ENCODE results near the gene MYO3B. TPM values are rescaled to one million over a fixed set of nuclear protein-coding genes. Genes with fewer than 3 reads are reported as not detected.

The MYO3B gene
- total RNA-seq, 1 donor from 2014 or later: 0.17 TPM

- ATAC-seq: no peak
- intact Hi-C loops (cut with DNase I): no loop called here
Measured at GRCh38 chr2:170310876-170311502, 133.0 kb downstream of the MYO3B start.

GRCh38 chr2:170313347-170313991 lies 135.5 kb downstream of the MYO3B start:
- no peak for TF ChIP-seq CTCF (IDR thresholded peaks at IDR 0.05)
- Histone ChIP-seq H3K4me3 (no peak overlapping the region), H3K27ac (no peak overlapping the region), H3K36me3 (no peaks in the 10 kb centered on the region), H3K27me3 (no peaks in the 10 kb centered on the region), H3K4me1 (no peaks in the 10 kb centered on the region), H3K9me3 (no peaks in the 10 kb centered on the region)
- DNase-seq (no peak), ATAC-seq (no peak)
- intact Hi-C loops (cut with DNase I): no loop called here

More at GRCh38 chr2:170310876-170311502, 133.0 kb downstream of the MYO3B start:
- H3K9me3 ChIP-seq: no peaks in the 10 kb centered on the region
- no peak overlapping the region for H3K27ac ChIP-seq
- H3K4me3 ChIP-seq: no peak overlapping the region
- no peak for TF ChIP-seq CTCF (IDR thresholded peaks at IDR 0.05)
- no peaks in the 10 kb centered on the region for H3K36me3 ChIP-seq
- H3K4me1 ChIP-seq: no peaks in the 10 kb centered on the region
- H3K27me3 ChIP-seq: no peaks in the 10 kb centered on the region
- DNase-seq: no peak

GRCh38 chr2:170313992-170314348 lies 136.0 kb downstream of the MYO3B start:
- no peak for TF ChIP-seq CTCF (IDR thresholded peaks at IDR 0.05)
- DNase-seq: no peak
- intact Hi-C loops (cut with DNase I): no loop called here

GRCh38 chr2:170314744-170315447 lies 136.9 kb downstream of the MYO3B start:
- DNase-seq (no peak), ATAC-seq (no peak)
- H3K36me3 ChIP-seq: no peaks in the 10 kb centered on the region
- intact Hi-C loops (cut with DNase I): no loop called here
- H3K27ac ChIP-seq: no peak overlapping the region
- no peaks in the 10 kb centered on the region for H3K4me1 ChIP-seq
- no peak overlapping the region for H3K4me3 ChIP-seq
- no peak for TF ChIP-seq CTCF (IDR thresholded peaks at IDR 0.05)
- no peaks in the 10 kb centered on the region for H3K9me3 ChIP-seq
- H3K27me3 ChIP-seq: no peaks in the 10 kb centered on the region

More at GRCh38 chr2:170313992-170314348, 136.0 kb downstream of the MYO3B start:
- H3K9me3 ChIP-seq: no peaks in the 10 kb centered on the region
- H3K4me3 ChIP-seq: no peak overlapping the region
- no peak overlapping the region for H3K27ac ChIP-seq
- no peaks in the 10 kb centered on the region for H3K36me3 ChIP-seq
- no peaks in the 10 kb centered on the region for H3K4me1 ChIP-seq
- no peaks in the 10 kb centered on the region for H3K27me3 ChIP-seq
- ATAC-seq: no peak

GRCh38 chr2:170320948-170321347 lies 143.0 kb downstream of the MYO3B start:
- intact Hi-C loops (cut with DNase I): no loop called here
- no peak for ATAC-seq

More at GRCh38 chr2:170320948-170321347, 143.0 kb downstream of the MYO3B start:
- no peaks in the 10 kb centered on the region for H3K36me3 ChIP-seq
- no peaks in the 10 kb centered on the region for H3K27me3 ChIP-seq
- no peaks in the 10 kb centered on the region for H3K4me1 ChIP-seq
- no peaks in the 10 kb centered on the region for H3K9me3 ChIP-seq
- H3K4me3 ChIP-seq: no peak overlapping the region
- no peak for DNase-seq
- H3K27ac ChIP-seq: no peak overlapping the region
- TF ChIP-seq CTCF (IDR thresholded peaks at IDR 0.05): no peak

All from upper lobe of right lung (tissue), 1 donor.